ENCODE results near the gene AFF3.

AFF3 gene

DNA sequence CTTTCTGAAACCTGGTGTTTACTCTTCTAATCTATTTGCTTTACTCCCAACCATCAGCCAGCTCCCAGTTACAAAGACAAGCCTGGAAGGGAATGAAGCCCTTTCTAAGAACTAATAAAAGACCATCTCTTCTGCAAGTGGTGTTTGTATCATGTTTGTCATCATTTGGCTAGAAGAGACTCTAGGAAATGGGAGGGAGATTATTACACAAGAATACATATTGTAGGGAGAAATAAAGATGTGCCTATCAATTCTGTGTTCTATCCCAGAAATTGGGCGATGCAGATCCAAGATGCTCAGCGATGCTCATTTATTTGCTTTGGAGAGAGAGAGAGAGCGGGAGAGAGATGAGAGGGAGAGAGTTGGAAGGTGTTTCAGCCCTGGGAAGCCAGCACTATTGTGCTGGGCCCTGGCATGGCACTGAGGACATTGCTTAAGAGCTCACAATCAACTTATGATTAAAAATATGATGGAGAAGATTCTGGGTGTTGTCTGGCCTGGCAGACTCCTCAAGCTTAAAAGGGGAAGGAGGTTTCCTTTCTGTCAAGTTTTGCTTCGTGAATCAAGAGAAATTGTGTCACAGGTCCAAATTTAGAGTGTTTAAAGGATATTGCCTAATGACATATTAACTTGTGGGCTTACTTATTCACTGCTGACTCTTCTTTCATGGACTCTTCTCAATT is 41.8 kb upstream of the AFF3 start:
- TF ChIP-seq, protein P1, sequence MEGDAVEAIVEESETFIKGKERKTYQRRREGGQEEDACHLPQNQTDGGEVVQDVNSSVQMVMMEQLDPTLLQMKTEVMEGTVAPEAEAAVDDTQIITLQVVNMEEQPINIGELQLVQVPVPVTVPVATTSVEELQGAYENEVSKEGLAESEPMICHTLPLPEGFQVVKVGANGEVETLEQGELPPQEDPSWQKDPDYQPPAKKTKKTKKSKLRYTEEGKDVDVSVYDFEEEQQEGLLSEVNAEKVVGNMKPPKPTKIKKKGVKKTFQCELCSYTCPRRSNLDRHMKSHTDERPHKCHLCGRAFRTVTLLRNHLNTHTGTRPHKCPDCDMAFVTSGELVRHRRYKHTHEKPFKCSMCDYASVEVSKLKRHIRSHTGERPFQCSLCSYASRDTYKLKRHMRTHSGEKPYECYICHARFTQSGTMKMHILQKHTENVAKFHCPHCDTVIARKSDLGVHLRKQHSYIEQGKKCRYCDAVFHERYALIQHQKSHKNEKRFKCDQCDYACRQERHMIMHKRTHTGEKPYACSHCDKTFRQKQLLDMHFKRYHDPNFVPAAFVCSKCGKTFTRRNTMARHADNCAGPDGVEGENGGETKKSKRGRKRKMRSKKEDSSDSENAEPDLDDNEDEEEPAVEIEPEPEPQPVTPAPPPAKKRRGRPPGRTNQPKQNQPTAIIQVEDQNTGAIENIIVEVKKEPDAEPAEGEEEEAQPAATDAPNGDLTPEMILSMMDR (IDR thresholded peaks at IDR 0.05; ENCODE audit: borderline replicate concordance, insufficient read depth, low read depth, low read length) = no peak
- H3K4me3 ChIP-seq (ENCODE audit: low read depth, low read length) = no peak overlapping the region

DNA sequence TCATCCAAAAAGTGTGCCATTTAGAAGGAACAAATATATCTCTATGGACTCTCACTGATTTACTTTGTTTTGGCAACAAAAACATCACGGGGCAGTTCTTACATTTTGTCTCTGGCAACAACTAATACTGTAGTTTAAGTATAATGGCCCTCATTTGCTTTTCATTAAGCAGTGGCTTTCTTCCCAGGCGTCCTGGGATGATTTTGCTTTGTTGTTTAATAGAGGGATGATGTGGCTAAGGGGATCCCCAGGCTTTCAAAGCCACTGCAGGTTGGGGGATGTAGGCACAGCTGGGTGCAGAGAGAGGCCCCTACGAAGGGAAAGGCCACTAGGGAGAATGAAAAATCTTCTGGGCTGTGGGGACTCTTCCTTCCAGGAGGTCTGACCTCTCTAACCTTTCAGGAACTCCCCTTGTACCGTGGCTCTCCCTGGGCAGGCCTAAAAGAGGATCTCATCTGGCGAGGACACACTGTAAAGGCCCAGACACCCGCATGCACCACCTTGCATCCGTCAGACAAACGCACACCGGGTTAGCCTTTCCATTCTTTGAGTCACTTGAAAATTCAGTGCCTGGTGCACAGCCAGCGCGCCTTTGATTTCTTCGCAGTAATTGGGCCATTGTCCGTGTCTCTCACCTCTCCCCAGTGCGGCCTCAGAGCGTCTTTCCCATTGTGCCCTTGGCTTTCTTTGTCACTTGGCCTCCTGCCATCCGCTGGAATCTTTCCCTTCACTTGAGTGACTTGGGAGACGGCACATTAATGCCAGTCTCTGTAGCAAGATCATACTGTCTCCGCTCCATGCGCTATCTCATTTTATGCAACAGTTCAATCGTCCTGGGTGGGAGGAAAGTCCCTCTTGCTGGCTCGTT is 40.3 kb upstream of the AFF3 start:
- TF ChIP-seq, protein P1 (IDR thresholded peaks at IDR 0.05; ENCODE audit: borderline replicate concordance, insufficient read depth, low read depth, low read length) = no peak
- no peak overlapping the region for H3K4me3 ChIP-seq (ENCODE audit: low read depth, low read length)

DNA sequence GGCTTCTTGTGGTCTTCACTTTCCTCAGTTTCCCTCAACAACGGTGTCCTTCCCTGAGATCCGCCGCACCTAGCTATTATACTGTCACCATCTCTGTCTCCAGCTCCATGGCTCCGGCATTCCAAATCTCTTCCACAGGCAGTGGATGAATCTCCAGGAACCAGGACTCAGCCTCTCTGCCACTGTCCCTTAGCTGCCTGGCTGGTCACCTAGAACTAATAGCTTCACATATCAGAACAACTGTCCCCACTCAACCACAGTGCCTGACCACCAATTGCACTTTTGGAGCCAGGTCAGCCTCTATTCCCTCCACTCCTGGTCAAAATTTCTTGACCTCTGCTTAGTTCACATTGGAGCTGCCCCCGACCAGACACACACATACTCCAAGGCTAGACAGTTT is 38.1 kb upstream of the AFF3 start:
- TF ChIP-seq, protein P1 (IDR thresholded peaks at IDR 0.05; ENCODE audit: borderline replicate concordance, insufficient read depth, low read depth, low read length) = no peak
- H3K4me3 ChIP-seq (ENCODE audit: low read depth, low read length) = no peak overlapping the region

DNA sequence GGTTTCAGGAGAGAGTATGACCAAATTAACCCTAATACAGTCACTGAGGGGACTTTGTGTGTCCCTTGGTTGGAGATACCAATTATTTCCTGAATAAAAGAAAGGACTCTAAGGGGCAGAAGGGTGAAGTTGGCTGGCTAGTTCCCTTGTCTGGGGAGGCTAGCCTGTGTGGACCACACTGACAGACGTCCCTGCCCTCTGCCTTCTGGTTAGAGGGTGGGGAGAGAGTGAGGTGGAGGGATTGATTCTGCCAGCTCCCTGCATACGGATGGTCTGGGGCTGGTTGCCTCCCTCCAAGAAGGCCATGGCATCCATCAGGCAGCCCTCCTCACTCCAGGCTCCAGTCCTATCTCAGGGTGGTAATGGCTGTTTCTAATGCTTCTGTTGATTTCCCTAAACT is 37.4 kb upstream of the AFF3 start:
- no peak overlapping the region for H3K4me3 ChIP-seq (ENCODE audit: low read depth, low read length)
- TF ChIP-seq, protein P1 (IDR thresholded peaks at IDR 0.05; ENCODE audit: borderline replicate concordance, insufficient read depth, low read depth, low read length) = no peak

DNA sequence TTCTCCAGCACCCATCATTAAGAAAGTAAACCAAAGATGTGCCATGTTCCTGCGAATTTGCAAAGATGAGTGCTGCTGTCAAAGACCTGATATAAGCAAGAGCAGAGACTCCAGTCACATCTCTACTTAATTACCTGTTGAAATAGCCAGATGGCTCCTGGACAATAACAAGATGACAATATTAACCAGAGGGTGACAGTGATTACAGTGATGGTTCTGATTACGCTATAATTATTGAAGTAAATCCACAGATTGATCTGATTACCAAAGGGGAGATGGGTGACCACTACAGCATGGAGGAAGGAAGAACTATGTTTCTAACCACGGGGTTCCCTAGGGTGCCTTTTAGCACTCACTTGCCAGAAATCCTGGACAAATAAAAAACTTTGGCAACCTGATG is 36.5 kb upstream of the AFF3 start:
- TF ChIP-seq, protein P1 (IDR thresholded peaks at IDR 0.05; ENCODE audit: borderline replicate concordance, insufficient read depth, low read depth, low read length) = no peak
- H3K4me3 ChIP-seq (ENCODE audit: low read depth, low read length) = no peak overlapping the region

DNA sequence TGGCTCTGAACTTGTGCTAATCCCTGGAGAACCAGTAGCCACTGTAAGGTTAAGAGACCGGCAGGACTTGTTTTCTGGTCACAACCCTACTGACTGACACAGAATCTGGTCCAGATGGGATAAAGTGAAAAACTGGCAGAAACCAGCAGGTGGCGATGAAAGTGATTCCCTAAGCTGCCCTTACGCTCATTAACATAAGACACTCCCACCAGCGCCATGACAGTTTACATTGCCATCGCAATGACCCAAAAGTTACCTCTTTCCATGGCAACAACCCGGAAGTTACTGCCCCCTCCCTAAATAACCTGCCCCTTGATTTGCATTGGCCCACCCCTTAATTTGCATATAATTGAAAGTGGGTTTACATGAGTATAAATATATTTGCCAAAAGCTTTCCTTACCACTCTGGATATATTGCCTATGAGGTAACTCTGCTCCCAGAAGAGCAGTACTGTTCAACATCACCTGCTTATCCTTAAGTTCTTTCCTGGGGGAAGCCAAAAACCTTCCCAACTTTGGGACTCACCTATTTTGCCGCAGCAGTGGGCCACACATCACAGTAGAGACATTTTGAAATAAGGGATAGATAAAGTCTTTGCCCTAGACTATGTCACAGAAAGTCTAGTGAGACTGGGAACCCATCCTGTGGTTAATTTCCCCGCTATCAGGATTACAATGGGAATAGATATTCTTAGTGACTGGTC is 35.8 kb upstream of the AFF3 start:
- no peak overlapping the region for H3K4me3 ChIP-seq (ENCODE audit: low read depth, low read length)
- TF ChIP-seq, protein P1 (IDR thresholded peaks at IDR 0.05; ENCODE audit: borderline replicate concordance, insufficient read depth, low read depth, low read length) = peak; percentile 51

All from GM12875 (cell line).